ENCODE measurements around the gene SFT2D1. TPM values are rescaled to one million over a fixed set of nuclear protein-coding genes. Genes with fewer than 3 reads are reported as not detected.

The SFT2D1 gene
- total RNA-seq, 1 experiment from 2014 or later, result 40.2 TPM

DNA sequence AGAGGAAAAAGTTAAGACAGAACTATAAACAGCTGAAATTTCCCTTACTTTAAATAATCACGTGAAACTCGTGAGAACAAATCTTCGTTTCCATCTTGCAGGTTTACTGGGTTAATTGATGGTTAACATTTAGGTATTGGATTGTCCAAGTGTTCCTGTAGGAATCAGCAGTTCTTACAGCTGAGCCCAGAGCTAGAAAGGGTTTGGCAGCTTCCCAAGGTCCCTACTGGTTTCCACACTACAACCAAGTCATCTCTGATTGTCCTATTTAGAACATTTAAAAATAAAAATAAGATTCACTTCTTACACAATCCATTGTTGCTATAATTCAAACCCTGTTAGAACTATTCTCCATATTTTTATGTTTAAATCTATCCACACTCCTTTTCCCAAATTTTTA is 24.6 kb upstream of the SFT2D1 start:
- H3K23me2 ChIP-seq (ENCODE audit: insufficient read length, low read depth, low read length, poor library complexity, severe bottlenecking), result peaks cover 5% of the 10 kb centered on the region
- no peaks in the 10 kb centered on the region for H3K79me1 ChIP-seq (ENCODE audit: insufficient read depth, low read depth, low read length, poor library complexity, severe bottlenecking)
- H2AK5ac ChIP-seq (ENCODE audit: insufficient read length, low read length), result no peak overlapping the region
- no peak overlapping the region for H2AFZ ChIP-seq (ENCODE audit: low read length)
- H4K5ac ChIP-seq (ENCODE audit: insufficient read length, low read depth, low read length), result no peak overlapping the region
- H3K9ac ChIP-seq (ENCODE audit: extremely low read depth, insufficient read length, low read length), result no peak overlapping the region
- H2BK5ac ChIP-seq (ENCODE audit: insufficient read length, low read length), result no peak overlapping the region
- no peak overlapping the region for H3K18ac ChIP-seq (ENCODE audit: insufficient read length, low read depth, low read length)
- no peak overlapping the region for H3K14ac ChIP-seq (ENCODE audit: insufficient read depth, low read length)
- no peak overlapping the region for H2BK20ac ChIP-seq (ENCODE audit: low read depth, low read length, poor library complexity, severe bottlenecking)
- no peaks in the 10 kb centered on the region for H3K79me2 ChIP-seq (ENCODE audit: insufficient read depth, low read length)
- H3K23ac ChIP-seq (ENCODE audit: insufficient read length, low read depth, low read length), result no peak overlapping the region
- Mint-ChIP-seq H3K4me3 (no peak overlapping the region), H3K9me3 (no peaks in the 10 kb centered on the region), H3K36me3 (ENCODE audit: insufficient read depth in 1 of 3, low read depth in 3 of 3) (no peaks in the 10 kb centered on the region; a peak in 1 of 7 replicates), H3K4me1 (peaks cover 46 to 47% of the 10 kb centered on the region in 2 experiments), H3K27ac (peak overlapping the region in 2 of 3 experiments; percentile 52 to 60; a peak in 1 of 7 replicates), H3K27me3 (ENCODE audit: low read depth) (no peaks in the 10 kb centered on the region)
- H3K27me3 ChIP-seq (ENCODE audit: insufficient read depth, low read length), result no peaks in the 10 kb centered on the region
- no peak overlapping the region for H3T11ph ChIP-seq (ENCODE audit: low read length)
- no peak overlapping the region for H4K91ac ChIP-seq (ENCODE audit: insufficient read length, low read depth, low read length)
- no CpG with 5 or more reads among the region's 3 CpGs for WGBS (ENCODE audit: extremely low coverage, insufficient read length, low lambda C conversion rate)
- no peak overlapping the region for H2BK120ac ChIP-seq (ENCODE audit: low read depth, low read length, poor library complexity, severe bottlenecking)
- no peak overlapping the region for H3K56ac ChIP-seq (ENCODE audit: insufficient read length, low read depth, low read length)
- no peak overlapping the region for H3K27ac ChIP-seq (ENCODE audit: insufficient read length, low read depth, low read length)
- peaks cover 4% of the 10 kb centered on the region; the same call in 1 of the 2 replicates for H3K4me1 ChIP-seq (ENCODE audit: insufficient read depth, low read length)
- TF ChIP-seq, protein P1, sequence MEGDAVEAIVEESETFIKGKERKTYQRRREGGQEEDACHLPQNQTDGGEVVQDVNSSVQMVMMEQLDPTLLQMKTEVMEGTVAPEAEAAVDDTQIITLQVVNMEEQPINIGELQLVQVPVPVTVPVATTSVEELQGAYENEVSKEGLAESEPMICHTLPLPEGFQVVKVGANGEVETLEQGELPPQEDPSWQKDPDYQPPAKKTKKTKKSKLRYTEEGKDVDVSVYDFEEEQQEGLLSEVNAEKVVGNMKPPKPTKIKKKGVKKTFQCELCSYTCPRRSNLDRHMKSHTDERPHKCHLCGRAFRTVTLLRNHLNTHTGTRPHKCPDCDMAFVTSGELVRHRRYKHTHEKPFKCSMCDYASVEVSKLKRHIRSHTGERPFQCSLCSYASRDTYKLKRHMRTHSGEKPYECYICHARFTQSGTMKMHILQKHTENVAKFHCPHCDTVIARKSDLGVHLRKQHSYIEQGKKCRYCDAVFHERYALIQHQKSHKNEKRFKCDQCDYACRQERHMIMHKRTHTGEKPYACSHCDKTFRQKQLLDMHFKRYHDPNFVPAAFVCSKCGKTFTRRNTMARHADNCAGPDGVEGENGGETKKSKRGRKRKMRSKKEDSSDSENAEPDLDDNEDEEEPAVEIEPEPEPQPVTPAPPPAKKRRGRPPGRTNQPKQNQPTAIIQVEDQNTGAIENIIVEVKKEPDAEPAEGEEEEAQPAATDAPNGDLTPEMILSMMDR (conservative IDR thresholded peaks at IDR 0.05), result no peak
- H2BK12ac ChIP-seq (ENCODE audit: insufficient read length, low read depth, low read length), result no peak overlapping the region
- no peak for DNase-seq
- H3K4me2 ChIP-seq (ENCODE audit: insufficient read depth, insufficient read length, low read length), result no peak overlapping the region
- no peak overlapping the region for H3K4ac ChIP-seq (ENCODE audit: low read depth, low read length)
- H3K9me3 ChIP-seq (ENCODE audit: control insufficient read depth, low read depth, low read length), result no peaks in the 10 kb centered on the region
- H2BK15ac ChIP-seq (ENCODE audit: low read depth, low read length), result no peak overlapping the region
- H4K8ac ChIP-seq (replicated peaks; ENCODE audit: insufficient read length, low read depth, low read length), result no peak overlapping the region
- H4K20me1 ChIP-seq (ENCODE audit: control insufficient read depth, insufficient read depth, insufficient read length), result no peaks in the 10 kb centered on the region
